ENCODE measurements around the gene AOC2.
A peak's percentile ranks its signal among the peaks of the same experiment; 100 is the strongest.
"Not testable (repeated sequence)": the region's sequence is repeated elsewhere in the genome, so short reads cannot be mapped to it uniquely, and the experiment has no call there.

Gene AOC2

DNA sequence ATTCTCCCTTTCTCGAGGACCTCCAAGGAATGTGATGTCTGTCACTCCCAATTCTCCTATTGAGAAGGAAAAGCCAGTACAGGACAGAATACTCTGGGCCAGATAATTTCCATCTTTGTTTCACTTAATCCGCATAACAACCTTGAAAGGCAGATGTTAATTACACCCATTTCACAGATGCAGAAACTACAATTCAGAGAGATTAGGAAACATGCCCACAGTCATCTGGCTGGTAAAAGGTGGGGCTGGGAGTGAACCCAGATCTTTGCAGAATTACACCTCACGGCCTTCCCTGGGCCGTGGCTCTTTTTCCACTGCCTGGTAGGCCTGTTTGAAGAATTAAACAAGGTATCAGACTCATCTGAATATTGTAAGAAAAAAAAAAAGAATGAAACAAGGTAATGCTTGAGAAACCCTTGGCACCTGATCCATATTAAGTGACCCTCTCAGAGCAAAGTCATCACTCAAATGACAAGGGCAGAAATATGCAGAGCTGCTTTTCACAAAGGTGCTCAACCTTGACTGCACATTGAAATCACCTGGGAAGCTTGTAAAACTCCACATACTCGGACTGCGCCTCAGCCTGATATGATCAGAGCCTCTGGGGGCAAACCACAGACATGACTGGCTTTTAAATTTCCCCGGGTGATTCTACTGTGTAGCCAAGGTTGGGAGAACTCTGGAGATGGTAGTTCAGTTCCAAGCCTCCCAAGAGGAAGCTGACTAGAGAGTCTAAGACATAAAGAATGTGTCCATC lies 39.6 kb downstream of the AOC2 start:
- DNase-seq, result no peak

- not testable (repeated sequence) for DNase-seq
Observed at GRCh38 chr17:42885806-42886205, 41.4 kb downstream of the AOC2 start.

DNA sequence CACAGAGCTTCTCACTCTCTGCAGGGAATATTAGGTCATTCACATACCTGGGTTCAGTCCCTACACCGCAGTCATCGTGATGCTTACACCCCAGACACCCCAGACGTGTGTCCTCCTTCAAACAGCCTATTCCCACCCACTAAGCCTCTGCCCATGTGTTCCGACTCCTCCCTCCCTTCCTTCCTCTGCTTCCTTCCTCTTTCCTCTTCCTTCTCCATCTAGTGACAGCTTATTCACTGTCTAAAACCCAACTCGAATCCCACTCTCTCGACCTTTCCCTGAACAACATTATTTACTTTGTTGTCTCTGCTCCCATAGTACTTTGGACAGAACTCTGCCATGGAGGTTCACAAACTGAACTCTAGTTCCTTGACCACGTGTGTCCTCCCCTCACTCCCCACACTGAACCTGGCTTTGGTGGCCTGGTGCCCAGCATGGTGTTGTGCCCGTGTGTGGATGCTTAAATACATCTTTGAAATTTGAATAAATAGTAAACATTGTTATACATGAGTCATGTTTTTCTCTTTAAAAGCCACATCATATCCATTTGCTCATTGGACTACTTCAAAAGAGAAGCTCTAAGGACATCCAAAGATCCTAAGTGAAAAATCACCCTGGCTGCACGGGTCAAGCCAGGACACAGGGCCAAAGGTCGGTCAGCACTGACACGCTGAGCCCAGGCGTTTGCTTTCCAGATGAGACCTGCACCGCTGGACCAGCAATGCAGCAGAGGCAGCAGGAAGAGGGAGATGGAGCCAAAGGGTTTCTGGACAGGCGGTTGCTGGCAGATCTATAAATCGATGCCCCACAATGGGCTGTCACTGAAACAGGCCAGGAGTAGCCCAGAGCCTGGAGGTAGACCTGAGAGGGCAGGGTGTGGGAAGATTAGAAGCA lies 42.1 kb downstream of the AOC2 start:
- DNase-seq, result no peak

- DNase-seq, result no peak
Observed at GRCh38 chr17:42889809-42890208, 45.4 kb downstream of the AOC2 start.

- peak; percentile 17 for DNase-seq
Observed at GRCh38 chr17:42891539-42892152, 47.3 kb downstream of the AOC2 start.

DNA sequence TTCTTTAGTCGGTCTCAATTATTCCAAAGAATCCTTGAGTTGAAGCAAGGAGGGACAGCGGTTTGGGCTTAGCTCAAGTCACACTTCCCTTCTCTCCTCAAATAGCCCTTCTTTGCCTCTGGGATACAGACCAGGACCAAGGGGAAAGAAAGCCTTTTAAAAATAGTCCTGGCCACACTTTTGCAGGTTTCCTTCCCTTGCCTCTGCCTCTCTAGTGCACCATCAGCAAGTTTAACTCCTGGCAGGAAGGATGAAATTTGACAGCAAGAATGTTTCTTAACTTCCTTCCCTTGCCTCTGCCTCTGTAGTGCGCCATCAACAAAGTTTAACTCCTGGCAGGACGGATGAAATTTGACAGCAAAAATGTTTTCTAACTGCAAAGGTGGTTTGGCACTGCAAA lies 49.0 kb downstream of the AOC2 start:
- no peak for DNase-seq

DNA sequence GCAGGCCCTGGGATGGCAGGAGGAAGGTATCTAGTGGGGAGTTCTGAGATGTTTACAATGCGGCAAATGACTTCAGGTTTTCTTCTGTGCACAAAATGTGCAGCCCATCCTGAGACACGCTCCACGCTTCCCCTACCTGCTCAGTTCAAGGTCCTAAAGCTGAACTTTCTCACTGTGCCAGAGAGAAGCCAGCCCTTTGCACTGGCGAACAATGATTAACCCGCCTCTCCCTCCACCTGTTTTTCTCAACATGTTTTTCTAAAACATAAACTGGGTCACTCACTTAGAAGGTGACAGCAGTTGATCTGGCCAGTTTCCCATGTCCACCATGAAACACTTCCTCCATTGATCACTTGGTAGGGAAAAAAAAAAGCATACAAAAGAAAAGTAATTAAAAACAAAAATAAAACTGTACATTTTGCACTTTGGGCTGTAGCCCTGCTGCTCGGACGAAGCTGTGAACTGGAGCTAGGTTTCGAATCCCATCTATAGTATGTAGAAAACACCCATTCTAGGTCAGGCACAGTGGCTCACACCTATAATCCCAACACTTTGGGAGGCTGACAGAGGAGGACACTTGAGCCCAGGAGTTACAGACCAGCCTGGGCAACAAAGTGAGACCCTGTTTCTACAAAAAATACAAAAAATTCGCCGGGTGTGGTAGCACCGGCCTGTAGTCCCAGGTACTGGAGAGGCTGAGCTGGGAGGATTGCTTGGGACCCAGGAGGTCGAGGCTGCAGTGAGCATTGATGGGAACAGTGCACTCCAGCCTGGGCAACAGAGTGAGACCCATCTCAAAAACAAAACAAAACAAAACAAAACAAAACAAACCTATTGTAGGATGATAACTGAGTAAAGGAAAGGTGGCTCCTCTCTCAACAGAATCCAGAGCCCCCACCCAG lies 50.2 kb downstream of the AOC2 start:
- no peak for DNase-seq

GRCh38 chr17:42895185-42895555 lies 50.8 kb downstream of the AOC2 start:
- no peak for DNase-seq

- DNase-seq, result no peak
Observed at GRCh38 chr17:42898147-42898811, 53.9 kb downstream of the AOC2 start.

DNA sequence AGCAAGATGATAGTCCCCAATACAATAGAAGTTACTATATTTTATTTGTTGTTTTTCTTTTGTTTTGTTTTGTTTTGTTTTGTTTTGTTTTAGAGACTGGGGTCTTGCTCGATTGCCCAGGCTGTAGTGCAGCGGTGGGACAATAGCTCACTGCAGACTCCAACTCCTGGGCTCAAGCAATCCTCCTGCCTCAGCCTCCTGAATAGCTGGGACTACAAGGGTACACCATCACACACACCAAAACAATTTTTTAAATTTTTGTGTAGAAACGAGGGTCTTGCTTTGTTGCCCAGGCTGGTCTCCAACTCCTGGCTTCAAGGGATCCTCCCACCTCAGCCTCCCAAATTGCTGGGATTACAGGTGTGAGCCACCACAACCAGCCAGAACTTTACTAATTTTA lies 55.6 kb downstream of the AOC2 start:
- not testable (repeated sequence) for DNase-seq

Data from NCI-H2227 treated with DMSO at 0.1 percent for 48 hours (cell line).